ENCODE measurements around the gene PPP2R5C. TPM values are rescaled to one million over a fixed set of nuclear protein-coding genes. Genes with fewer than 3 reads are reported as not detected.

The PPP2R5C gene
- total and polyA plus RNA-seq, 2 of the 4 experiments (the other 2 are of a cell fraction), result 65.9 to 78.7 TPM

DNA sequence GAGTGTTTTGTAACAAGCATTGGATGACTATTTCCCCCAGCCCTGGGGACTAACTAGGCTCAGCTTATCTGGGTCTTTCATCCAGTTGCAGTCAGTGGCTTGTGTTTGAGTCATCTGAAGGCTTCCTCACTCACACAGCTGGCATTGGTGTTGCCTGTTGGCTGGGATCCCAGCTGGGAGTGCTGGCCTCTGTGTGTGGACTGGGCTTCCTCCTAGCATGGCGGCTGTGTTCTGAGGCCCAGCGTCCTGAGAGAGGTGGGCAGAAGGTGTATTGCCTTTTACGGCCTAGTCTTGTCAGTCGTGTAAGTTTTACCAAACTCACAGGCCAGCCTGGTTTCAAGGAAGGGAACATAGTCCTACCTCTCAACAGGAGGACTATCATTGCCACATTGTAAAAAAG, 28.3 kb upstream of the PPP2R5C start:
- DNase-seq, result peak; percentile 48
- no peak overlapping the region for H2BK15ac ChIP-seq (ENCODE audit: low read depth, low read length)
- no peak overlapping the region for H2AK5ac ChIP-seq (ENCODE audit: low read depth, low read length)
- no peak overlapping the region for H2BK120ac ChIP-seq (ENCODE audit: low read depth, low read length)
- no peak overlapping the region for H4K5ac ChIP-seq (ENCODE audit: low read depth, low read length)
- no peak overlapping the region for H3K4me2 ChIP-seq (ENCODE audit: low read depth, low read length)
- ChIA-PET POLR2A (ENCODE audit: unreplicated experiment) (no interaction called here), CTCF (no interaction called here)
- no peak overlapping the region for H3K27ac ChIP-seq (ENCODE audit: insufficient read depth, low read length)
- H3K79me1 ChIP-seq (ENCODE audit: low read depth in 1 of 2, low read length in 2 of 2), result no peaks in the 10 kb centered on the region
- H4K91ac ChIP-seq (ENCODE audit: insufficient read depth, low read depth, low read length), result no peak overlapping the region
- no peak for ATAC-seq (ENCODE audit: low read depth)
- H3K9me1 ChIP-seq (ENCODE audit: insufficient read depth, low read length), result no peaks in the 10 kb centered on the region
- peaks cover 19% of the 10 kb centered on the region for H3K27me3 ChIP-seq (ENCODE audit: control insufficient read depth, insufficient read depth, low read length)
- no peak overlapping the region for H3K4me3 ChIP-seq (ENCODE audit: insufficient read depth, low read depth, low read length)
- H3K4ac ChIP-seq (ENCODE audit: low read depth, low read length), result no peak overlapping the region
- H3K9ac ChIP-seq (ENCODE audit: low read depth, low read length), result no peak overlapping the region
- no peak overlapping the region for H2BK20ac ChIP-seq (ENCODE audit: low read depth, low read length)
- dilution Hi-C loops (cut with HindIII; ENCODE audit: low sequenced_read_pairs, unreplicated experiment), result no loop called here
- TF ChIP-seq MAFK (IDR thresholded peaks at IDR 0.05; ENCODE audit: low read depth, low read length) (no peak), CHD1 (IDR thresholded peaks at IDR 0.05; ENCODE audit: low read depth, low read length) (no peak), CEBPB (IDR thresholded peaks at IDR 0.05; ENCODE audit: low read depth, low read length) (no peak), NFE2L2 (IDR thresholded peaks at IDR 0.05; ENCODE audit: low read depth, low read length) (no peak), RFX5 (IDR thresholded peaks at IDR 0.05; ENCODE audit: low read depth, low read length) (no peak), BHLHE40 (IDR thresholded peaks at IDR 0.05; ENCODE audit: low read depth, low read length) (no peak), MXI1 (IDR thresholded peaks at IDR 0.05; ENCODE audit: borderline replicate concordance, low read depth, low read length) (no peak), RAD21 (IDR thresholded peaks at IDR 0.05; ENCODE audit: low read length) (no peak), MAZ (IDR thresholded peaks at IDR 0.05; ENCODE audit: borderline replicate concordance, low read depth, low read length) (no peak), POLR2A (IDR thresholded peaks at IDR 0.05; ENCODE audit: low read depth, low read length) (no peak), SMC3 (IDR thresholded peaks at IDR 0.05; ENCODE audit: low read depth, low read length) (no peak), FOS (IDR thresholded peaks at IDR 0.05; ENCODE audit: low read depth, low read length) (no peak), RCOR1 (IDR thresholded peaks at IDR 0.05; ENCODE audit: insufficient replicate concordance, low read length) (no peak)
- TF ChIP-seq, protein P1, sequence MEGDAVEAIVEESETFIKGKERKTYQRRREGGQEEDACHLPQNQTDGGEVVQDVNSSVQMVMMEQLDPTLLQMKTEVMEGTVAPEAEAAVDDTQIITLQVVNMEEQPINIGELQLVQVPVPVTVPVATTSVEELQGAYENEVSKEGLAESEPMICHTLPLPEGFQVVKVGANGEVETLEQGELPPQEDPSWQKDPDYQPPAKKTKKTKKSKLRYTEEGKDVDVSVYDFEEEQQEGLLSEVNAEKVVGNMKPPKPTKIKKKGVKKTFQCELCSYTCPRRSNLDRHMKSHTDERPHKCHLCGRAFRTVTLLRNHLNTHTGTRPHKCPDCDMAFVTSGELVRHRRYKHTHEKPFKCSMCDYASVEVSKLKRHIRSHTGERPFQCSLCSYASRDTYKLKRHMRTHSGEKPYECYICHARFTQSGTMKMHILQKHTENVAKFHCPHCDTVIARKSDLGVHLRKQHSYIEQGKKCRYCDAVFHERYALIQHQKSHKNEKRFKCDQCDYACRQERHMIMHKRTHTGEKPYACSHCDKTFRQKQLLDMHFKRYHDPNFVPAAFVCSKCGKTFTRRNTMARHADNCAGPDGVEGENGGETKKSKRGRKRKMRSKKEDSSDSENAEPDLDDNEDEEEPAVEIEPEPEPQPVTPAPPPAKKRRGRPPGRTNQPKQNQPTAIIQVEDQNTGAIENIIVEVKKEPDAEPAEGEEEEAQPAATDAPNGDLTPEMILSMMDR (conservative IDR thresholded peaks at IDR 0.05; ENCODE audit: low read depth, low read length), result no peak
- TF ChIP-seq, protein P2, sequence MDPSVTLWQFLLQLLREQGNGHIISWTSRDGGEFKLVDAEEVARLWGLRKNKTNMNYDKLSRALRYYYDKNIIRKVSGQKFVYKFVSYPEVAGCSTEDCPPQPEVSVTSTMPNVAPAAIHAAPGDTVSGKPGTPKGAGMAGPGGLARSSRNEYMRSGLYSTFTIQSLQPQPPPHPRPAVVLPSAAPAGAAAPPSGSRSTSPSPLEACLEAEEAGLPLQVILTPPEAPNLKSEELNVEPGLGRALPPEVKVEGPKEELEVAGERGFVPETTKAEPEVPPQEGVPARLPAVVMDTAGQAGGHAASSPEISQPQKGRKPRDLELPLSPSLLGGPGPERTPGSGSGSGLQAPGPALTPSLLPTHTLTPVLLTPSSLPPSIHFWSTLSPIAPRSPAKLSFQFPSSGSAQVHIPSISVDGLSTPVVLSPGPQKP (IDR thresholded peaks at IDR 0.05; ENCODE audit: borderline replicate concordance, low read depth, low read length), result no peak
- TF ChIP-seq, protein P3, sequence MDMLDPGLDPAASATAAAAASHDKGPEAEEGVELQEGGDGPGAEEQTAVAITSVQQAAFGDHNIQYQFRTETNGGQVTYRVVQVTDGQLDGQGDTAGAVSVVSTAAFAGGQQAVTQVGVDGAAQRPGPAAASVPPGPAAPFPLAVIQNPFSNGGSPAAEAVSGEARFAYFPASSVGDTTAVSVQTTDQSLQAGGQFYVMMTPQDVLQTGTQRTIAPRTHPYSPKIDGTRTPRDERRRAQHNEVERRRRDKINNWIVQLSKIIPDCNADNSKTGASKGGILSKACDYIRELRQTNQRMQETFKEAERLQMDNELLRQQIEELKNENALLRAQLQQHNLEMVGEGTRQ (IDR thresholded peaks at IDR 0.05; ENCODE audit: low read depth, low read length), result no peak
- H3K9me3 ChIP-seq (ENCODE audit: control insufficient read depth, insufficient read depth, low read length), result peaks cover 3% of the 10 kb centered on the region
- peak overlapping the region; percentile 63 for H2AK9ac ChIP-seq (replicated peaks; ENCODE audit: low read depth, low read length, poor library complexity)
- H2BK5ac ChIP-seq (ENCODE audit: low read depth, low read length, poor library complexity, severe bottlenecking), result no peak overlapping the region
- no CpG with 5 or more reads among the region's 4 CpGs for WGBS, 2 experiments (ENCODE audit: extremely low coverage in 2 of 2, insufficient read length in 1 of 2)
- intact Hi-C loops (cut with micrococcal nuclease), result no loop called here
- no peaks in the 10 kb centered on the region for H4K20me1 ChIP-seq (ENCODE audit: insufficient read depth, low read length)
- BruUV-seq (replicated peaks), result no TSS peak
- no peak overlapping the region for H3K56ac ChIP-seq (ENCODE audit: extremely low read depth, insufficient read depth, low read length)
- H2AFZ ChIP-seq (replicated peaks; ENCODE audit: low read length, poor library complexity), result peak overlapping the region; percentile 43
- in situ Hi-C loops (cut with MboI; ENCODE audit: low sequenced_read_pairs), result no loop called here
- peaks cover 5% of the 10 kb centered on the region; the same call in 1 of the 2 replicates for H3K4me1 ChIP-seq (ENCODE audit: control insufficient read depth, insufficient read depth, low read length)
- no peak overlapping the region for H3K18ac ChIP-seq (ENCODE audit: low read depth, low read length)
- H3K36me3 ChIP-seq (ENCODE audit: control insufficient read depth, insufficient read depth, low read length), result no peaks in the 10 kb centered on the region
- no peak overlapping the region for H3K14ac ChIP-seq (replicated peaks; ENCODE audit: low read depth, low read length)
- no peak overlapping the region for H4K8ac ChIP-seq (ENCODE audit: low read depth in 2 of 2, low read length in 2 of 2)
- no peak overlapping the region for H3K23ac ChIP-seq (ENCODE audit: low read depth, low read length)
